Measurements from ENCODE around the gene GNG3.

The GNG3 gene

GRCh38 chr11:62708793-62709192 is 1.3 kb downstream of the GNG3 start:
- Histone ChIP-seq H3K27me3 (no peaks in the 10 kb centered on the region), H3K36me3 (peaks cover 18% of the 10 kb centered on the region), H3K4me3 (ENCODE audit: low read depth, low read length) (peak overlapping the region; percentile 66), H3K4me1 (peaks cover 8% of the 10 kb centered on the region), H3K9me3 (no peaks in the 10 kb centered on the region)
- no peak for TF ChIP-seq CTCF (IDR thresholded peaks at IDR 0.05; ENCODE audit: low read depth, low read length)
- no peak for DNase-seq

GRCh38 chr11:62709247-62710000 is 1.9 kb downstream of the GNG3 start:
- H3K36me3 ChIP-seq = peaks cover 21% of the 10 kb centered on the region

GRCh38 chr11:62710001-62710345 is 2.5 kb downstream of the GNG3 start:
- peaks cover 18% of the 10 kb centered on the region for H3K36me3 ChIP-seq
- no peaks in the 10 kb centered on the region for H3K9me3 ChIP-seq
- no peak for DNase-seq
- H3K4me3 ChIP-seq (ENCODE audit: low read depth, low read length) = peak overlapping the region; percentile 66
- H3K27me3 ChIP-seq = no peaks in the 10 kb centered on the region
- H3K4me1 ChIP-seq = peaks cover 8% of the 10 kb centered on the region
- no peak for TF ChIP-seq CTCF (IDR thresholded peaks at IDR 0.05; ENCODE audit: low read depth, low read length)

More at GRCh38 chr11:62709247-62710000, 1.9 kb downstream of the GNG3 start:
- peak overlapping the region; percentile 66 for H3K4me3 ChIP-seq (ENCODE audit: low read depth, low read length)
- H3K4me1 ChIP-seq = peaks cover 8% of the 10 kb centered on the region
- H3K27me3 ChIP-seq = no peaks in the 10 kb centered on the region
- no peaks in the 10 kb centered on the region for H3K9me3 ChIP-seq
- DNase-seq = peak; percentile 91
- TF ChIP-seq CTCF (IDR thresholded peaks at IDR 0.05; ENCODE audit: low read depth, low read length) = no peak

GRCh38 chr11:62712276-62712812 is 4.9 kb downstream of the GNG3 start:
- no peaks in the 10 kb centered on the region for H3K9me3 ChIP-seq
- no peak for TF ChIP-seq CTCF (IDR thresholded peaks at IDR 0.05; ENCODE audit: low read depth, low read length)
- H3K4me3 ChIP-seq (ENCODE audit: low read depth, low read length) = no peak overlapping the region
- DNase-seq = no peak
- H3K4me1 ChIP-seq = peaks cover 8% of the 10 kb centered on the region; the same call in 1 of the 2 replicates
- H3K27me3 ChIP-seq = no peaks in the 10 kb centered on the region
- H3K36me3 ChIP-seq = peaks cover 37% of the 10 kb centered on the region

GRCh38 chr11:62712861-62713260 is 5.4 kb downstream of the GNG3 start:
- no peaks in the 10 kb centered on the region for H3K9me3 ChIP-seq
- H3K27me3 ChIP-seq = no peaks in the 10 kb centered on the region
- peaks cover 42% of the 10 kb centered on the region for H3K36me3 ChIP-seq
- H3K4me1 ChIP-seq = peaks cover 5% of the 10 kb centered on the region; the same call in 1 of the 2 replicates
- no peak for DNase-seq
- TF ChIP-seq CTCF (IDR thresholded peaks at IDR 0.05; ENCODE audit: low read depth, low read length) = no peak
- no peak overlapping the region for H3K4me3 ChIP-seq (ENCODE audit: low read depth, low read length)

GRCh38 chr11:62713343-62713742 is 5.9 kb downstream of the GNG3 start:
- DNase-seq = no peak
- Histone ChIP-seq H3K27me3 (no peaks in the 10 kb centered on the region), H3K9me3 (no peaks in the 10 kb centered on the region), H3K36me3 (peaks cover 47% of the 10 kb centered on the region), H3K4me3 (ENCODE audit: low read depth, low read length) (no peak overlapping the region), H3K4me1 (peaks cover 5% of the 10 kb centered on the region; the same call in 1 of the 2 replicates)
- TF ChIP-seq CTCF (IDR thresholded peaks at IDR 0.05; ENCODE audit: low read depth, low read length) = no peak

All from BE2C (cell line).